ENCODE data around the gene ITPR1.

ITPR1 gene

GRCh38 chr3:4564928-4565586 is 71.9 kb downstream of the ITPR1 start:
- DNase-seq (ENCODE audit: extremely low read depth in 1 of 2, low read depth in 1 of 2) = no peak

GRCh38 chr3:4565809-4566501 is 72.8 kb downstream of the ITPR1 start:
- DNase-seq (ENCODE audit: extremely low read depth in 1 of 2, low read depth in 1 of 2) = no peak

GRCh38 chr3:4568841-4569240 is 75.7 kb downstream of the ITPR1 start:
- DNase-seq (ENCODE audit: extremely low read depth in 1 of 2, low read depth in 1 of 2) = no peak

GRCh38 chr3:4570840-4571621 is 77.9 kb downstream of the ITPR1 start:
- DNase-seq (ENCODE audit: extremely low read depth in 1 of 2, low read depth in 1 of 2) = no peak

- DNase-seq (ENCODE audit: extremely low read depth in 1 of 2, low read depth in 1 of 2) = no peak
These were observed 78.7 kb downstream of the ITPR1 start for GRCh38 chr3:4571690-4572334.

GRCh38 chr3:4573153-4573552 is 80.0 kb downstream of the ITPR1 start:
- no peak for DNase-seq (ENCODE audit: extremely low read depth in 1 of 2, low read depth in 1 of 2)

GRCh38 chr3:4574426-4574965 is 81.3 kb downstream of the ITPR1 start:
- DNase-seq (ENCODE audit: extremely low read depth in 1 of 2, low read depth in 1 of 2) = no peak

- DNase-seq (ENCODE audit: extremely low read depth in 1 of 2, low read depth in 1 of 2) = no peak
These were observed 82.2 kb downstream of the ITPR1 start for GRCh38 chr3:4575381-4575780.

- DNase-seq (ENCODE audit: extremely low read depth in 1 of 2, low read depth in 1 of 2) = no peak
These were observed 84.6 kb downstream of the ITPR1 start for GRCh38 chr3:4577721-4578120.

GRCh38 chr3:4580346-4581123 is 87.4 kb downstream of the ITPR1 start:
- DNase-seq (ENCODE audit: extremely low read depth in 1 of 2, low read depth in 1 of 2) = no peak

GRCh38 chr3:4581124-4581424 is 87.9 kb downstream of the ITPR1 start:
- no peak for DNase-seq (ENCODE audit: extremely low read depth in 1 of 2, low read depth in 1 of 2)

- DNase-seq (ENCODE audit: extremely low read depth in 1 of 2, low read depth in 1 of 2) = no peak
These were observed 88.3 kb downstream of the ITPR1 start for GRCh38 chr3:4581498-4581897.

GRCh38 chr3:4581920-4582611 is 88.9 kb downstream of the ITPR1 start:
- no peak for DNase-seq (ENCODE audit: extremely low read depth in 1 of 2, low read depth in 1 of 2)

GRCh38 chr3:4582624-4583023 is 89.5 kb downstream of the ITPR1 start:
- DNase-seq (ENCODE audit: extremely low read depth in 1 of 2, low read depth in 1 of 2) = no peak

- DNase-seq (ENCODE audit: extremely low read depth in 1 of 2, low read depth in 1 of 2) = no peak
These were observed 90.3 kb downstream of the ITPR1 start for GRCh38 chr3:4583416-4583815.

GRCh38 chr3:4584456-4585249 is 91.5 kb downstream of the ITPR1 start:
- no peak for DNase-seq (ENCODE audit: extremely low read depth in 1 of 2, low read depth in 1 of 2)

- no peak for DNase-seq (ENCODE audit: extremely low read depth in 1 of 2, low read depth in 1 of 2)
These were observed 93.2 kb downstream of the ITPR1 start for GRCh38 chr3:4586381-4586780.

GRCh38 chr3:4587061-4587837 is 94.1 kb downstream of the ITPR1 start:
- no peak for DNase-seq (ENCODE audit: extremely low read depth in 1 of 2, low read depth in 1 of 2)

GRCh38 chr3:4587838-4588105 is 94.6 kb downstream of the ITPR1 start:
- no peak for DNase-seq (ENCODE audit: extremely low read depth in 1 of 2, low read depth in 1 of 2)

Measured in activated CD8-positive, alpha-beta memory T cell treated with anti-CD3 and anti-CD28 coated beads for 1 hour (primary cell).